Cortex of kidney (tissue), 1 donor: ENCODE measurements around the gene PLEKHN1.
A peak's percentile ranks its signal among the peaks of the same experiment; 100 is the strongest.
"Not testable (repeated sequence)": the region's sequence is repeated elsewhere in the genome, so short reads cannot be mapped to it uniquely, and the experiment has no call there.

Source experiments
- DNase-seq: peaks from one replicate; lab custom pipeline; 2025; lab: John Stamatoyannopoulos, UW

Gene PLEKHN1

GRCh38 chr1:942411-942821 is 23.9 kb upstream of the PLEKHN1 start:
- no peak for DNase-seq

GRCh38 chr1:942864-943533 is 23.3 kb upstream of the PLEKHN1 start:
- no peak for DNase-seq

DNA sequence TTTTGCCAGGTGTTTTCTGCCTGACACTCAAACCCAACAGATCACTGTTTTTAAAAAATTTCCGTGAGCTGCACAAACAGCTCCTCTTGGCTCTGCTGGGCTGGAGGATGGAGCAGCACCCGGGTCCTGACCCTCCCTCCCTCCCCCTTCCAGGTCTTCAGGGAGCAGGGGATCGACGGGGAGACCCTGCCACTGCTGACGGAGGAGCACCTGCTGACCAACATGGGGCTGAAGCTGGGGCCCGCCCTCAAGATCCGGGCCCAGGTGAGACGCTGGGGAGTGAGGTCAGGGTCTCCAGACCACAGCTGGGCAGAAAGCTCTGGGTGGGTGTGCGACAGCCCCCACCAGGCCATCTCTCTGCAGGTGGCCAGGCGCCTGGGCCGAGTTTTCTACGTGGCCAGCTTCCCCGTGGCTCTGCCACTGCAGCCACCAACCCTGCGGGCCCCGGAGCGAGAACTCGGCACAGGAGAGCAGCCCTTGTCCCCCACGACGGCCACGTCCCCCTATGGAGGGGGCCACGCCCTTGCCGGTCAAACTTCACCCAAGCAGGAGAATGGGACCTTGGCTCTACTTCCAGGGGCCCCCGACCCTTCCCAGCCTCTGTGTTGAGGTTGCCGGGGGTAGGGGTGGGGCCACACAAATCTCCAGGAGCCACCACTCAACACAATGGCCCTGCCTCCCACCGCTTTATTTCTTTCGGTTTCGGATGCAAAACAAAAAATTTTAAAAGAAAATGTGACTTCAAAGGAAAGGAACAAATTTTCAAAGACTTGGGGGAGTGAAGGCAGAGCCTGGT is 22.5 kb upstream of the PLEKHN1 start:
- no peak for DNase-seq

- no peak for DNase-seq
These were observed 21.6 kb upstream of the PLEKHN1 start for GRCh38 chr1:944341-945325.

DNA sequence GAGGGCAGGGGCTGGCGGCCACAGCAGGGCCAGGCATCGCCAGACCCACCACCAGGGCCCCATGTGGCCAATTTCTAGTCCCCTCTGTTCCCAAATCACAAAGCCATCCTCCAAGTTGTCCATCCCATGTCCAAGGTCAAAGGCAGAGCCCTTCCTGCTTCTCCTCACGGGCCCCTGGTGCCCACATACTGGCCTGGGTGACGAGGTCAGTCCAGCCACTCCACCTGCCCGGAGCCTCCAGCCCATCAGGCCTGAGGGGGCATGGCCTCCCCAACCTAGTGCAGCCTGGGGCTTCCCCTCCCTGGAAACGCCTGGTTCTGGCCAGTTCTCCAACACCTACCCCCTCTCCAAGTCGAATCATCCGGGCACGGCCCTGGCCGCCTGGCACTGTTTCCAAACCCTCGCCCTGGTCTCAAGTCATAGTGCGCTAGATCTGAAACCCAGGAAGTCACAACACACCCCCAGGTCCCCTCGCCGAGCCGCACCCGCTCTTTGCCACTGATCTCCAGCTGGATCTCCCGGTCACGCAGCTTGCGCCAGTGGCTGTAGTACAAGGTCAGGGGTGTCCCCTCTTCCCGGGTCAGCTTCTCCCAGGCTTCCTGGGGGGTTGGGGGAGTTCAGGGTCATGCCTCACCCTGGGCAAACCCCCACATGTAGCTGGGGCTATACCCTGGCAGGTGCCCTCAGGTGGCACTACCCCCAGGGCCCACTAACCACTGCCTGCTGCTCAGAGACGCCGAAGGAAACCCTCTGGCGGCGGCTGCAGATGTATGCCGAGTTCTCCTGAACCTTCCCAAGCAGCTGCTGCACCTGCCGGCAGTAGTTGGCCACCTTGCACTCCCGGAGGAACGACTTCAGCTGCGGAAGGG is 20.4 kb upstream of the PLEKHN1 start:
- DNase-seq, result no peak

GRCh38 chr1:946811-947210 is 19.5 kb upstream of the PLEKHN1 start:
- DNase-seq, result not testable (repeated sequence)

DNA sequence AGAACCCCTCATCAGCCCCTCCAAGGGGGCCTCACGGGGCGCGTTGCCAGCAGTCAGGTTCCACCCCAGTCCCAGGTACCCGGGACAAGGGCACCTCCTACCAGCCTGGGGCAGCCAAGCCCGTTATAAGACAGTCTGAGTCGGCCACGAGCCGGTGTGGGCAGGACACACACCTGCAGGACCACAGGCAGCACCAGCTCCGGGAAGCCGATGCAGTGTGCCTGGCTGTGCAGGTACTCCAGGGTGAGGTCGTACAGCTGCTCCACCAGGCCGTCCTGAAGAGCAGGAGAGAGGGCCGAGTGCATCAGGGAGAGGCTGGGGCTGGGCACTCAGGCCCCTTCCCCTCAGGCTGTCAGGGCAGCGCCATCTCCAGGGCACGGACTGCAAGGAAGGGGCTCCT is 18.3 kb upstream of the PLEKHN1 start:
- DNase-seq, result no peak

- DNase-seq, result no peak
These were observed 16.0 kb upstream of the PLEKHN1 start for GRCh38 chr1:950268-950667.

DNA sequence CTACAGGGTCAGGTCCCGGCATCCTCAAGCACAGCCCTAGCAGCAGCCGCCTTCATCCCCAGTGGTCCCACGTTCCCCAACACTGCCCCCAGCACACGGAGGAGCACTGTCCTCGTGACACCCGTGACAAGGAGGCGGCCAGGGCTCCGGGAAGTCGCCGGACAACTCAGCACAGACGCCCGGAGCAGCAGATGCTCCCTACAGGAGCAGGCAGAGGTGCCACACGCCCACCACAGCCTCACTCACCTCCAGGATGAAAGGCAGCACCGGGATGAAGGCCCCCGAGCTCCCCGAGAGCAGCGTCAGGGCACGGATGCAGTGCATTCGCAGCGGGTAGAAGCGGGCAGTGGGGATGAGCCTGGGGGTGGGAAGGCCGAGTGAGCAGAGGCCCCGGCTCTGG is 15.4 kb upstream of the PLEKHN1 start:
- no peak for DNase-seq

- DNase-seq, result no peak
These were observed 14.9 kb upstream of the PLEKHN1 start for GRCh38 chr1:951364-951763.

GRCh38 chr1:952201-952600 is 14.1 kb upstream of the PLEKHN1 start:
- no peak for DNase-seq

- DNase-seq, result no peak
These were observed 13.7 kb upstream of the PLEKHN1 start for GRCh38 chr1:952603-953002.

GRCh38 chr1:953524-954320 is 12.6 kb upstream of the PLEKHN1 start:
- no peak for DNase-seq

- no peak for DNase-seq
These were observed 11.4 kb upstream of the PLEKHN1 start for GRCh38 chr1:954927-955326.

DNA sequence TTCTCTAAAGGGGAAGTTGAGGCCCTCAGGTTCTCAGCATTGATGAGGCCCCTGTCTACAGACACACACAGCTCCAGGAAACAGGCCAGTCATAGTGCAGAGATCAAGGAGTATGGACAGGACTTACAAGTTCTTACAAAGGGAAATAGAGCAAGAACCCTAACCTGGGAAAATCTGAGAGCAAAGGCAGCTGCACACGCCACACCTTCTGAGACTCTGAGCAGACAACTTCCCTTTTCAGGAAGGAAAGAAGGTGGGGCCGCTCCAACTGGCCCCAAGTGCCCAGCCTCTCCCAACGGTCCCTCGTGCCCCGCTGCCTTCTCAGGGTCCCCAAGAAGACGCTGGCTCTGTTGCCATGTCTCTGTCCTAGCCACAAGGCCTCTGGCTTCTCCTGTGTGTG is 10.8 kb upstream of the PLEKHN1 start:
- no peak for DNase-seq

GRCh38 chr1:956636-957035 is 9.6 kb upstream of the PLEKHN1 start:
- no peak for DNase-seq

- DNase-seq, result peak; percentile 43
These were observed 7.2 kb upstream of the PLEKHN1 start, which contains the start of gene NOC2L for GRCh38 chr1:958823-959730. TSS of gene NOC2L (minus strand) at chr1:959256. CDS start at chr1:959240, 16 bp downstream.

- no peak for DNase-seq
These were observed 6.4 kb upstream of the PLEKHN1 start for GRCh38 chr1:959731-960362.
